ENCODE measurements around the gene MLYCD.

- TF ChIP-seq CTCF (IDR thresholded peaks at IDR 0.05; ENCODE audit: low read depth, low read length, missing input control) (no peak), JUND (IDR thresholded peaks at IDR 0.05) (no peak)
Observed at GRCh38 chr16:83917152-83918120, 18.5 kb downstream of the MLYCD start.

Measured in liver (tissue), 3 donors.